ENCODE measurements around the gene UNKL. TPM values are rescaled to one million over a fixed set of nuclear protein-coding genes. Genes with fewer than 3 reads are reported as not detected.

Gene UNKL
- total RNA-seq, 1 donor from 2014 or later = 31.5 TPM

GRCh38 chr16:1314399-1315068 is 100.0 kb downstream of the UNKL start:
- peaks cover 19% of the 10 kb centered on the region for H3K4me1 Mint-ChIP-seq (ENCODE audit: low read depth)
- H3K4me3 Mint-ChIP-seq (ENCODE audit: low read depth) = no peak overlapping the region
- peak overlapping the region; percentile 76 for H3K27ac Mint-ChIP-seq
- DNase-seq (ENCODE audit: low spot score, unreplicated experiment) = no peak
- H3K36me3 Mint-ChIP-seq (ENCODE audit: insufficient read depth) = peaks cover 16% of the 10 kb centered on the region
- H3K27me3 Mint-ChIP-seq = no peaks in the 10 kb centered on the region
- no peak for TF ChIP-seq CTCF (IDR thresholded peaks at IDR 0.05; ENCODE audit: unreplicated experiment)
- no peaks in the 10 kb centered on the region for H3K9me3 Mint-ChIP-seq (ENCODE audit: low read depth)

- Mint-ChIP-seq H3K36me3 (ENCODE audit: insufficient read depth) (peaks cover 13% of the 10 kb centered on the region), H3K27ac (peak overlapping the region; percentile 76), H3K4me3 (ENCODE audit: low read depth) (no peak overlapping the region), H3K4me1 (ENCODE audit: low read depth) (peaks cover 19% of the 10 kb centered on the region), H3K27me3 (no peaks in the 10 kb centered on the region), H3K9me3 (ENCODE audit: low read depth) (no peaks in the 10 kb centered on the region)
- no peak for DNase-seq (ENCODE audit: low spot score, unreplicated experiment)
- no peak for TF ChIP-seq CTCF (IDR thresholded peaks at IDR 0.05; ENCODE audit: unreplicated experiment)
Observed at GRCh38 chr16:1313721-1314369, 100.7 kb downstream of the UNKL start.

Other genes with a start within 250 kb of the UNKL start
- not detected in 2 replicates for gene TPSG1, start 189.4 kb downstream of the UNKL start, total RNA-seq
- not detected in 2 replicates for gene TPSB2, start 184.5 kb downstream of the UNKL start, total RNA-seq
- not detected in 2 replicates for gene TPSAB1, start 174.0 kb downstream of the UNKL start, total RNA-seq
- not detected in 2 replicates for gene TPSD1, start 158.6 kb downstream of the UNKL start, total RNA-seq
- 211 and 212 TPM in 2 replicates for gene UBE2I, start 105.1 kb downstream of the UNKL start, total RNA-seq
- 17.5 and 18.2 TPM in 2 replicates for gene BAIAP3, start 81.1 kb downstream of the UNKL start, total RNA-seq
- gene TSR3, start 62.8 kb downstream of the UNKL start, total RNA-seq = 52.6 and 56.8 TPM in 2 replicates
- 49.7 and 51.7 TPM in 2 replicates for gene GNPTG, start 62.8 kb downstream of the UNKL start, total RNA-seq
- 10.8 and 11.3 TPM in 2 replicates for gene UQCC4, start 6.0 kb upstream of the UNKL start, total RNA-seq
- gene PERCC1, start 16.4 kb upstream of the UNKL start, total RNA-seq = 7.1 and 7.6 TPM in 2 replicates
- 4.8 and 5.7 TPM in 2 replicates for gene CCDC154, start 29.9 kb upstream of the UNKL start, total RNA-seq
- gene CLCN7, start 60.3 kb upstream of the UNKL start, total RNA-seq = 85.3 and 89.4 TPM in 2 replicates
- gene PTX4, start 74.2 kb upstream of the UNKL start, total RNA-seq = not detected in 2 replicates
- gene TELO2, start 78.7 kb upstream of the UNKL start, total RNA-seq = 73.4 and 77.2 TPM in 2 replicates
- gene TMEM204, start 119.0 kb upstream of the UNKL start, total RNA-seq = not detected in 2 replicates
- 75.2 and 85.3 TPM in 2 replicates for gene IFT140, start 197.4 kb upstream of the UNKL start, total RNA-seq
- 58.3 and 61.3 TPM in 2 replicates for gene CRAMP1, start 197.7 kb upstream of the UNKL start, total RNA-seq